PFSK-1 (cell line): ENCODE measurements around the gene SAPCD2.

ENCODE experiments used
- POLR2AphosphoS5 ChIP-seq: IDR thresholded peaks from 2 replicates; pipeline ENCODE4 v1.6.1; 2012; ENCODE audit warnings: low read depth, mild to moderate bottlenecking, control low read depth, low read length, moderate library complexity
- TAF1 ChIP-seq: IDR thresholded peaks from 2 replicates; pipeline ENCODE4 v1.6.1; 2012; ENCODE audit warnings: low read length, control low read depth, borderline replicate concordance; ENCODE audit not compliant: insufficient read depth
- TF ChIP-seq, protein P1 (sequence below), 2 experiments: IDR thresholded peaks; 2 replicates each; pipeline versions ENCODE4 v1.6.1 to v1.8.0; 2011 to 2012; ENCODE audit warnings: low read depth in 2 of 2, low read length in 2 of 2, control low read depth in 1 of 2, inconsistent platforms in 1 of 2, mild to moderate bottlenecking in 1 of 2, moderate library complexity in 1 of 2; ENCODE audit not compliant: insufficient read depth in 1 of 2

GRCh38 chr9:137073992-137074399 lies 3.6 kb upstream of the SAPCD2 start:
- TF ChIP-seq POLR2AphosphoS5 (no peak), TAF1 (no peak)
- TF ChIP-seq, protein P1, sequence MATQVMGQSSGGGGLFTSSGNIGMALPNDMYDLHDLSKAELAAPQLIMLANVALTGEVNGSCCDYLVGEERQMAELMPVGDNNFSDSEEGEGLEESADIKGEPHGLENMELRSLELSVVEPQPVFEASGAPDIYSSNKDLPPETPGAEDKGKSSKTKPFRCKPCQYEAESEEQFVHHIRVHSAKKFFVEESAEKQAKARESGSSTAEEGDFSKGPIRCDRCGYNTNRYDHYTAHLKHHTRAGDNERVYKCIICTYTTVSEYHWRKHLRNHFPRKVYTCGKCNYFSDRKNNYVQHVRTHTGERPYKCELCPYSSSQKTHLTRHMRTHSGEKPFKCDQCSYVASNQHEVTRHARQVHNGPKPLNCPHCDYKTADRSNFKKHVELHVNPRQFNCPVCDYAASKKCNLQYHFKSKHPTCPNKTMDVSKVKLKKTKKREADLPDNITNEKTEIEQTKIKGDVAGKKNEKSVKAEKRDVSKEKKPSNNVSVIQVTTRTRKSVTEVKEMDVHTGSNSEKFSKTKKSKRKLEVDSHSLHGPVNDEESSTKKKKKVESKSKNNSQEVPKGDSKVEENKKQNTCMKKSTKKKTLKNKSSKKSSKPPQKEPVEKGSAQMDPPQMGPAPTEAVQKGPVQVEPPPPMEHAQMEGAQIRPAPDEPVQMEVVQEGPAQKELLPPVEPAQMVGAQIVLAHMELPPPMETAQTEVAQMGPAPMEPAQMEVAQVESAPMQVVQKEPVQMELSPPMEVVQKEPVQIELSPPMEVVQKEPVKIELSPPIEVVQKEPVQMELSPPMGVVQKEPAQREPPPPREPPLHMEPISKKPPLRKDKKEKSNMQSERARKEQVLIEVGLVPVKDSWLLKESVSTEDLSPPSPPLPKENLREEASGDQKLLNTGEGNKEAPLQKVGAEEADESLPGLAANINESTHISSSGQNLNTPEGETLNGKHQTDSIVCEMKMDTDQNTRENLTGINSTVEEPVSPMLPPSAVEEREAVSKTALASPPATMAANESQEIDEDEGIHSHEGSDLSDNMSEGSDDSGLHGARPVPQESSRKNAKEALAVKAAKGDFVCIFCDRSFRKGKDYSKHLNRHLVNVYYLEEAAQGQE (IDR thresholded peaks at IDR 0.05; ENCODE audit: insufficient read depth in 1 of 2, low read depth in 2 of 2, low read length in 2 of 2), result no peak
